Measurements from ENCODE around the gene ZNF366. TPM values are rescaled to one million over a fixed set of nuclear protein-coding genes. Genes with fewer than 3 reads are reported as not detected.
A peak's percentile ranks its signal among the peaks of the same experiment; 100 is the strongest.

The ZNF366 gene
- total RNA-seq, 1 donor from 2014 or later = 8.0 TPM

DNA sequence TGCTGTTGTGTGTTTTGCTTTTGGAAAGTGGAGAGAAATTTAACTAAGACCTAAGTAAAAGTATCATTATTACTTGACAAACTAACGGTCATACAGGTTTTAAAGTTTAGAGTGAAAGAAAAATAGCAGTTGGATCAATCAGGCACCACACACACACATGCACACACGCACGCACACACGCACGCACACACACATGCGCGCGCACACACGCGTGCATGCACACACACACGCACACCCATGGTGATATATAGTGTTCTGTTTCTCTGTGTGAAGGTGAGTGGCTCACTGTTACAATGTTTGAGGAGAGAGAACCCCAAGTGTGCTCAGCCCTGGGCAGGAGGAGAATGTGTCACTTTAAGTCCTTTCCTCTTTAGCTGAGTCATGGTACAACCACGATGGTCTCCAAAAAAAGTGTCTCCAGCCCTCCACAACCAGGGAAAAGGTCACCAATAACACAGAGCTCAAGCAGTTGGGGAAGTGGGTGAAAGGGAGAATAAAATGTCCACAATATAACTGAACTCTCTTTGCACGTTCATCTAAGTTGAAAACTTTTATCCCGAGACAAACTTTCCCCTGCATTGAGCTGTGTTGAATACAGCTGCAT, 3.2 kb downstream of the ZNF366 start:
- DNase-seq (no peak), ATAC-seq (ENCODE audit: poor library complexity) (peak; percentile 37)
- intact Hi-C loops (cut with DNase I) = no loop called here

- intact Hi-C loops (cut with DNase I) = no loop called here
- ATAC-seq (ENCODE audit: poor library complexity) (no peak), DNase-seq (no peak)
These were observed 5.7 kb downstream of the ZNF366 start for GRCh38 chr5:72501488-72501887.

- intact Hi-C loops (cut with DNase I) = no loop called here
- peak; percentile 61 for DNase-seq
- peak; percentile 19 for ATAC-seq (ENCODE audit: poor library complexity)
These were observed 7.5 kb downstream of the ZNF366 start for GRCh38 chr5:72499730-72500129.

DNA sequence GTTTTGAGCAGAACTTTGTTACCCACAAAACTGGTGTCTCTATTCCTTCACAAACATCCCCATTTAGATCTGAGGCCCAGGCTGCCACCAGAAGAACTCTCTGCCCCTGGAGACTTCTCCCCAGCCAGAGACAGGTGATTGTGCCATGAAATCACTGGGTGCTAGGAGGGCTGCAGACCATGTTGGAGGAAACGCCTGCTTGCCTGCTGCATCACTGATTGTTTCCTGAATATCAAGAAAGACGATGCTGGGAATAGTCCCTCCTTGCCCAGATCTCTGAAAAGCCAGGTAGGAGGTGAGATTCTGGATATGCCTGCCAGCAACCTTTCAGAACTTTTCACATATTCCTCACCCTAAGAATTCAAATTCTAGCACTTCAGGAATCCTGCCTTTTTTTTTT, 8.1 kb downstream of the ZNF366 start:
- DNase-seq (no peak), ATAC-seq (ENCODE audit: poor library complexity) (no peak)

GRCh38 chr5:72498284-72498683, 8.9 kb downstream of the ZNF366 start:
- intact Hi-C loops (cut with DNase I) = no loop called here
- ATAC-seq (ENCODE audit: poor library complexity) = no peak
- no peak for DNase-seq

More for the DNA sequence above, 8.1 kb downstream of the ZNF366 start:
- intact Hi-C loops (cut with DNase I) = no loop called here

DNA sequence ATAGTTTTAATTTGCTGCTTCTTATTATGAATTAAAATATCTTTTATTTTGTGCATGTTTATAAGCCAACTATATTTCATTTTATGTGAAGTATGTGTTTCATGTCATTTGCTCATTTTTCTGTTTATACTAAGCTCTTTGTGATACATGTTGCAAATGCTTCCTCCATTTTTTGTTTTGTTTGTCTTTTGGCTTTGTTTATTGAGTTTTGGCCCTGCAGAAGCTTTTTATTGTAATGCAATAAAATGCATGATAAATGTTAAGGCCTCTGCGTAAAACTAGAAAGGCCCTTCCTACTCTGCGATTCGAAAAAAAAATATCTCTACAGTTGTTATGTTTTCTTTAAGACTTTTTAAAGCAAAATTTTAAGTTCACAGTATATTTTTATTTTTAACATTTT, 9.4 kb downstream of the ZNF366 start:
- ATAC-seq (ENCODE audit: poor library complexity) (no peak), DNase-seq (no peak)
- intact Hi-C loops (cut with DNase I) = no loop called here

DNA sequence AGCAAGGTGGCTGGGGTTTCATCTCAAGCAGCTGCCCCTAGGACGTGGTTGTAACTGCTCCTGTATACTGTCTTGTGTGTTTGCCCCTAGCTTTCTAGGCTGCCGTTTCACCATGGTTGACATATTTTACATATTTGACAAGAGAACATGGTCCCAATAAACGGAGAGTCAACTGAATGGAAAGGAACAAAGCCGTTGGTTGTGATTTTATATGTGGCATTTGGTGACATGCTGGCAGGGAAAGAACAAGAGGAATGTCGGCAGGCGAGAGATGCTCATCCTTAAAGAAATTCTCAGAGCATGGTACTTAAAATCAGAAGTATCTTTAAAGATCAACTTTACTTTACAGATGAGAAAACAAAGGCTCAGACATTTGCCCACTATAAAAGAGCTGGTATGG, 11.8 kb downstream of the ZNF366 start:
- DNase-seq (no peak), ATAC-seq (ENCODE audit: poor library complexity) (no peak)
- intact Hi-C loops (cut with DNase I) = no loop called here

DNA sequence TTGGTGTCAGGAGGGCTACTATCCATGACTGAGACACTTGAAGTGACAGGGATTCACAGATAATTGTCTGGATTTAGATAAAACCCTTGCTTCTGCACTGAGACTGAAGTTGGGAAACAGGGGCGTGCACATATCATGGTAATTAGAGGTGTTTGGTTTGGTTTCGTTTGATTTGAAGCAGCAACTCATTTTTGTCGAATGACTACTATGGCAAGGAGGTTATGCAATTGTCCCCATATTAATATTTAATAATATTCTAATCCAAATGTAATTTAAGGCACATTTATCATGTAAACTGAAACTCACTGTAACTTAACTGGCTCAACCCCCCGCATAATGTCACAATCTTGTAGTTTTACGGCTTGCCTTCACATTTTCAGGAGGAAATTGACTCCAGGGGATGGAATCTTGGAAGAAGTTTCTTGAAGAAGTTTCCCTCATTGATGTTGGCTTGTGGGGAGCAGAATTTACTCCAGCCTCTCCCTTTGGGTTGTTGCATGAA, 12.5 kb downstream of the ZNF366 start:
- ATAC-seq (ENCODE audit: poor library complexity) (no peak), DNase-seq (no peak)
- intact Hi-C loops (cut with DNase I) = no loop called here

DNA sequence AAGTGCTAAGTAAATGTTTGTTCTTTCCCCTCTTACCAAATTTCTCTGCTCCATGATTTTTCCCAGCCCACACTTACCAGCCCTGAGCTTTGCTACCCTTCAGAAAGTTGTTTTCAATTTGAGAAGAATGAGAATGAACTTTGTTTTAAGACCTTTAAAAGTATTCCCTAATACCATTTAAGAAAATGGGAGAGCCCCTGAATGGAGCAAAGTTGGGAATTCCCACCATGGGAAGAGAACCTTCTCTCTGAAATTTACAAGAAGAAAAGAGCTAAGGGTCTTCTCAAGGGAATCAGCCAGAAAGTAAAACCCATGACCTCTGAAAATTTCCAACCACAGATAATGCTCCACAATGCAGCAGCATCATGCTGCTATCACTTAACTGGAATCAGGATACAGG, 17.7 kb downstream of the ZNF366 start:
- DNase-seq (no peak), ATAC-seq (ENCODE audit: poor library complexity) (no peak)
- intact Hi-C loops (cut with DNase I) = no loop called here

DNA sequence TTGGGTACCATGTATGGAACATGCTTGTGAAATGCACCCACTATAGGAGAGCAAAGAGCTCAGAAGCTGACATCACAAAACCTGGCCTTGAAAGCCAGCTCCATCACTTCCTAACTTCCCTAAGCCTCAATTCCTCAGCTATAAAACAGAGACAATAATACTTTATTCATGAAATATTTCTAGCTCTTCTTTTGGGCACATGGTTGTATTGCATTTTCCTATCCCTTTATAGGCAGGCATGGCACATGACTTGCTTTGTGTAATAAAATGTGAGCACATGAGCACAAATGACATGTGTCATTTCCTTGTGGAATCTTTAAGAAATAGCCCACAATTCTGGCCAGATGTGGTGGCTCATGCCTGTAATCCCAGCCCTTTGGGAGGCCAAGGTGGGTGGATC, 18.5 kb downstream of the ZNF366 start:
- DNase-seq = no peak
- intact Hi-C loops (cut with DNase I) = no loop called here
- no peak for ATAC-seq (ENCODE audit: poor library complexity)

GRCh38 chr5:72487177-72487576, 20.0 kb downstream of the ZNF366 start:
- no peak for DNase-seq
- intact Hi-C loops (cut with DNase I) = no loop called here
- no peak for ATAC-seq (ENCODE audit: poor library complexity)

DNA sequence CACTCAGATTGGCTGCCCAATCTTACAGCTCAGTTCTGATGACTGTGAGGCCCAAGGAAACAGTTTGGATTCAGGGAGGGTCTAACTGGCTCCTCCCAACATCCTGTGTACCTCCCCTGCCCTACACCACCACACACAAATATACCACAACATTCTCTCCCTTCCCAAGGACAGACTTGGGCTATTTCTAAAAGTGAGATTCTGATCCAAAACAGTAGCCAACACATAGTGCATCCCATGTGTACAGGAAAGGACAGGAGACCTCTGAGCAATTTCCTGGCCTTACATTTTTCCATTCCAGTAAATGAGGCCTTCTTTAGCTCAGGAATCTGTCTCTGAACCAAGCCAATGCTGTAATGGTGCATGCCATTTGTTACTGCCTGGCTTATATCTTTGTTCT, 20.8 kb downstream of the ZNF366 start:
- intact Hi-C loops (cut with DNase I) = no loop called here
- DNase-seq = no peak
- ATAC-seq (ENCODE audit: poor library complexity) = no peak

DNA sequence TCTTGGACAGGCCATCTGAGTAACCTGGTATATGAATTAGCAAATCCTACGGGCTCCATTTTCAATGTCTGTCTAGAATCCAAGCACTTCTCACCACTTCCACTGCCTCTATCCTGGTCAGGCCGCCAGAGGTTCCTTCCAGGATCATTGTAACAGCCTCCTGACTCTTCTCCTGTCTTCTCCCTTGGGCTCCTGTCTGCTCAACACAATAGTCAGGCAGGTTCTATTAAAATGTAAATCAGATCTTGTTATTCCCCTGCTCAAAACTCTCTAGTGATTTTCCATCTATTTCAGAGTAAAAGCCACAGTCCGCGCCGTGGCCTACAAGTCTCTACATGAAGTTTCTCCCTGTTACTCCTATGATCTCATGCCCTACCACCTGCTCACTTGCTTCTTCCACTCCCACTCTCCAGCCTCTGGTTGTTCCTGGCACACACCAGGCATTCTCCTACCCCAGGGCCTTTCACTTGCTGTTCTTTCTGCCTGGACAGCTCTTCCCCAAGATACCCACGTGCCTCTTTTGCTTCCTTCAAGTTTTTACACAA, 21.7 kb downstream of the ZNF366 start:
- intact Hi-C loops (cut with DNase I) = no loop called here
- DNase-seq (no peak), ATAC-seq (ENCODE audit: poor library complexity) (no peak)

GRCh38 chr5:72482046-72482445, 25.2 kb downstream of the ZNF366 start:
- intact Hi-C loops (cut with DNase I) = no loop called here
- no peak for DNase-seq
- ATAC-seq (ENCODE audit: poor library complexity) = no peak

DNA sequence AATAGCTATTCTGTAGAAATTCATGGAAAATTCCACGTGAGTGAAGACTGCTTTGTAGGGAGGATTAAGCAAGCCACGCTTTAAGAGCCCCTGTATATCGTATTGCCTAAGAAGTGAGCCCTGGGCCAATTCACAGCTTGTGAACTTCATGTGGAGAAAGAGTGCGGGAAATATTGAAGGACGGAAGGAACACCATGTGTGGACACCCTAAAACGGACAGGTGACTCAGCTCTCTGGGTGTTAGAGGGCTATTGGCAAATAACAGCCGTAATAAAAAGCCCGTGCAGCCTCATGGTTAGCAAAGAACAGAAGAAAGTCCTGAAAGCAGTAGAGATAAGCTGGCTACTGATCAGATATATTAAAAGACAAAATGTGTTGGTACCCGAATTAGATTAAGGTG, 26.4 kb downstream of the ZNF366 start:
- DNase-seq (no peak), ATAC-seq (ENCODE audit: poor library complexity) (no peak)
- intact Hi-C loops (cut with DNase I) = no loop called here

- no peak for ATAC-seq (ENCODE audit: poor library complexity)
These were observed 27.3 kb downstream of the ZNF366 start for GRCh38 chr5:72479921-72480320.

DNA sequence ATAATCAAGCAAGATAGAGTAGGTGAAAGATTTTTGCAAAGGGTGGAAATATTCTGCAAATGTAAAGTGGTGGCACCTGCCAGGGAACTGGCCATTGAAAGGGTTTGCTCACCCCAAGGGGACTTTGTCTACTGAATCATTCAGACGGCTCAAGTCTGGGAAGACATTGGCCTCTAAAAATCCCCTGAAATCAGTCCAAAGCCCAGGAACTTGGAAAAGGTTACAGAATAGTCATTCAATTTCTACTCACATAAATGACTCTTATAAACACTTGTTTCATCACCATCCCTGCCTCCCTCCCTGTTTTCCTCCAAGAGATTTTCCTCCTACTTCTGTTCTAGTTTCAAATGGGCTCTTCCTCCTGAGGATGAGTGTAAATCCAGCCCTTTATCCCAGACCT, 28.5 kb downstream of the ZNF366 start:
- ATAC-seq (ENCODE audit: poor library complexity) = peak; percentile 57
- DNase-seq = no peak
- intact Hi-C loops (cut with DNase I) = no loop called here

More at GRCh38 chr5:72479921-72480320, 27.3 kb downstream of the ZNF366 start:
- intact Hi-C loops (cut with DNase I) = no loop called here
- DNase-seq = no peak

DNA sequence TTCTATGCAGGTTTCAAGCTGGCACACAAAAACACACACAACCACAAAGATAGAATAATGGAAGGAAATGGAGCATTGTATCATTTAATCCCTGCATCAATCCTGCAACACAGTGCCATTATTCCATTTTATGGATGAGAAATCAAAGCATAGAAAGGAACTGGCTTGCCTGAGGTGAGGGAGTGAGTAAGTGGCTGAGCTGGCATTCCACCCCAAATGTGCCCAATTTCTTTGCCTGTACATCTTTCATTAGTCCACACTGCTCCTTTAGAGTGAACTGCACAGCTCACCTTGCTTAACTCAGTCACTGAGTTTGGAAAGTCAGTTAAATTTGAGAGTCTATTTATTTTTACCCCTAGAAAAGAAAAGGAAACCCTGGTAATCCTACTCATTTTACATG, 28.9 kb downstream of the ZNF366 start:
- DNase-seq = no peak
- intact Hi-C loops (cut with DNase I) = no loop called here
- ATAC-seq (ENCODE audit: poor library complexity) = no peak

DNA sequence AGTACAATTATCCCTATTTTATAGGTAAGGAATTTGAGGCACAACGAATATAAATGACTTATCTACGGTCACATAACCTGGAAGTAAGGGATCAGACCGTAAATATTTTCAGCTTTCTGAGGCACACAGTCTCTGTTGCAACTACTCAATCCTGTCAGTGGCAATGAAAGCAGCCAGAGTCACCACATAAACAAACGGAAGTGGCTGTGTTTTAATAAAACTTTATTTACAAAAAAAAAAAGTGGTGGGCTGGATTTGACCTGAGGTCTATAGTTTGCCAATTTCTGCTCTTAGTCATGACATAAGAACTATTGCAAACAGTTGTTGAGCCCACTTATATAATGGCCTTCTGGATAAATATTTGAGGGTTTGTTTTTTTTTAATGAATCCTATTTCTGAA, 29.6 kb downstream of the ZNF366 start:
- DNase-seq (no peak), ATAC-seq (ENCODE audit: poor library complexity) (no peak)
- intact Hi-C loops (cut with DNase I) = no loop called here

- ATAC-seq (ENCODE audit: poor library complexity) (no peak), DNase-seq (no peak)
- intact Hi-C loops (cut with DNase I) = no loop called here
These were observed 30.0 kb downstream of the ZNF366 start for GRCh38 chr5:72477176-72477575.

- ATAC-seq (ENCODE audit: poor library complexity) (no peak), DNase-seq (no peak)
- intact Hi-C loops (cut with DNase I) = no loop called here
These were observed 30.5 kb downstream of the ZNF366 start for GRCh38 chr5:72476721-72477120.

All from Right ventricle myocardium superior (tissue), 1 donor.